Prostate gland (tissue), 2 donors: Measurements from ENCODE around the gene BMP7. TPM values are rescaled to one million over a fixed set of nuclear protein-coding genes. Genes with fewer than 3 reads are reported as not detected.

Source experiments
- DNase-seq: peaks from one replicate; pipeline ENCODE4 v3.0.0-alpha.2; 2019; ENCODE audit warnings: low spot score
- H3K27ac ChIP-seq, 2 donors: fragments of 200-600 bp; sonication (generic); 2 replicates each; pipeline ENCODE4 v1.5.1; 2017 to 2019
- H3K27me3 ChIP-seq: fragments of 200-600 bp; sonication (generic); replicated peaks from 2 replicates; pipeline ENCODE4 v1.5.1; 2019; ENCODE audit not compliant: insufficient read depth
- H3K36me3 ChIP-seq, 2 donors: fragments of 200-600 bp; sonication (generic); 1 replicate in 1 of 2; 2 replicates in 1 of 2; pipeline versions ENCODE4 v1.5.1 to v1.8.1; 2017 to 2019
- H3K4me1 ChIP-seq: fragments of 200-600 bp; sonication (generic); replicated peaks from 2 replicates; pipeline ENCODE4 v1.5.1; 2019
- H3K4me3 ChIP-seq, 2 donors: fragments of 200-600 bp; sonication (generic); 2 replicates each; pipeline ENCODE4 v1.5.1; 2017 to 2019
- H3K9me3 ChIP-seq: fragments of 200-600 bp; sonication (generic); 2 replicates; pipeline ENCODE4 v1.5.1; 2017
- POLR2A ChIP-seq: fragments of 450-650 bp; IDR thresholded peaks from one replicate; pipeline ENCODE4 v1.6.1; 2016; ENCODE audit warnings: antibody characterized with exemption, mild to moderate bottlenecking
- POLR2AphosphoS5 ChIP-seq: sonication (generic); formaldehyde crosslinking; IDR thresholded peaks from one replicate; pipeline ENCODE4 v1.6.1; 2017; ENCODE audit warnings: antibody characterized with exemption
- WGBS: methylation state at CpG from one replicate; pipeline ENCODE4 v1.1.5; 2018; 5-methylcytosine and 5-hydroxymethylcytosine counted together
- intact Hi-C: fragments of 100-400 bp; cut with DNase I; formaldehyde crosslinking; loops from one replicate; pipeline ENCODE4 v1.14.2; 2022
- total RNA-seq, 2 donors: library from RNA; depleted of rRNA; stranded (reverse); fragments of >200 nt; gene quantifications; one replicate each; pipeline ENCODE4 v1.1.0, GENCODE V29; 2016
- TF ChIP-seq, protein P1 (sequence below), 4 experiments: fragments of 200-600 bp in 2 of 4; fragments of 450-650 bp in 2 of 4; sonication (generic) in 2 of 4; IDR thresholded peaks; 1 replicate in 3 of 4; 2 replicates in 1 of 4; pipeline ENCODE4 v1.5.1; 2016 to 2019; ENCODE audit warnings: antibody characterized with exemption in 4 of 4, mild to moderate bottlenecking in 2 of 4, moderate library complexity in 2 of 4

BMP7 gene
- total RNA-seq, 2 donors from 2014 or later: 10.5 to 16.8 TPM

- no peak overlapping the region for H3K27ac ChIP-seq
- 94% methylated on average over 9 of the region's 9 CpGs for WGBS
- H3K36me3 ChIP-seq: no peaks in the 10 kb centered on the region
- no peaks in the 10 kb centered on the region for H3K4me1 ChIP-seq
- no peak for DNase-seq
- no peak overlapping the region for H3K4me3 ChIP-seq
- no peaks in the 10 kb centered on the region for H3K9me3 ChIP-seq
- TF ChIP-seq POLR2A (no peak), POLR2AphosphoS5 (no peak)
- TF ChIP-seq, protein P1, sequence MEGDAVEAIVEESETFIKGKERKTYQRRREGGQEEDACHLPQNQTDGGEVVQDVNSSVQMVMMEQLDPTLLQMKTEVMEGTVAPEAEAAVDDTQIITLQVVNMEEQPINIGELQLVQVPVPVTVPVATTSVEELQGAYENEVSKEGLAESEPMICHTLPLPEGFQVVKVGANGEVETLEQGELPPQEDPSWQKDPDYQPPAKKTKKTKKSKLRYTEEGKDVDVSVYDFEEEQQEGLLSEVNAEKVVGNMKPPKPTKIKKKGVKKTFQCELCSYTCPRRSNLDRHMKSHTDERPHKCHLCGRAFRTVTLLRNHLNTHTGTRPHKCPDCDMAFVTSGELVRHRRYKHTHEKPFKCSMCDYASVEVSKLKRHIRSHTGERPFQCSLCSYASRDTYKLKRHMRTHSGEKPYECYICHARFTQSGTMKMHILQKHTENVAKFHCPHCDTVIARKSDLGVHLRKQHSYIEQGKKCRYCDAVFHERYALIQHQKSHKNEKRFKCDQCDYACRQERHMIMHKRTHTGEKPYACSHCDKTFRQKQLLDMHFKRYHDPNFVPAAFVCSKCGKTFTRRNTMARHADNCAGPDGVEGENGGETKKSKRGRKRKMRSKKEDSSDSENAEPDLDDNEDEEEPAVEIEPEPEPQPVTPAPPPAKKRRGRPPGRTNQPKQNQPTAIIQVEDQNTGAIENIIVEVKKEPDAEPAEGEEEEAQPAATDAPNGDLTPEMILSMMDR (IDR thresholded peaks at IDR 0.05): no peak
- H3K27me3 ChIP-seq: no peaks in the 10 kb centered on the region
- intact Hi-C loops: no loop called here
Measured at GRCh38 chr20:57188056-57188455, 78.4 kb downstream of the BMP7 start.

DNA sequence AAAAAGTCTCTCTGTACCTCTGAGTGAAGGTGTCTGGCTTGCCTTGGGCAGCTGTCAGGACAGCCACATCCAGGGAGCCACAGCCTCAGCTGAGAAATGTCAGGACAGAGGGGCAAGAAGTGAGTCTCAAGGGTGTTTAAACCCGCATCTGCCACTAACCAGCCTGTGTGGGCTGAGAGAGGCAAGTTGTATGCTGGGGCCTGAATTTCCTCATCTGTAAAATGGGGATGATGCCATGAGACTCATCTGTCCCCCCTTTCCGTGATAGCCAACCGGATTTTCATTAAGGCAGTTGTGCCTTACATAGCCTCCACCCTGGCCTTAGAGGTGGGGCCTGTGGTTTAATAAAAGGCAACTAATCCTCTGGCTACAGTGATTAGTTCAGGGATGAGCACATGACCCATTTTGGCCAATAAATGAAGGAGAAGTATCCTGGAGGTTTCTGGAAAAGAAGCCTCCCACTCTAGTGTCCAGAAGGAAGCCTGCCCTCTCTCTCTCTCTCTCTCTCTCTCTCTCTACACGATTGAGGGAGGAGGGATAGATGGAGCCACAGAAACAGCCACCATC, 79.3 kb downstream of the BMP7 start:
- 80% methylated on average over 4 of the region's 4 CpGs for WGBS

GRCh38 chr20:57186192-57186591, 80.2 kb downstream of the BMP7 start:
- TF ChIP-seq POLR2AphosphoS5 (no peak), POLR2A (no peak)
- TF ChIP-seq, protein P1 (IDR thresholded peaks at IDR 0.05): no peak
- Histone ChIP-seq H3K9me3 (no peaks in the 10 kb centered on the region), H3K36me3 (no peaks in the 10 kb centered on the region), H3K4me3 (no peak overlapping the region), H3K4me1 (no peaks in the 10 kb centered on the region), H3K27ac (no peak overlapping the region), H3K27me3 (no peaks in the 10 kb centered on the region)
- intact Hi-C loops: no loop called here
- 85% methylated on average over 8 of the region's 8 CpGs for WGBS
- DNase-seq: no peak

More for the DNA sequence above, 79.3 kb downstream of the BMP7 start:
- no peak for TF ChIP-seq POLR2AphosphoS5
- TF ChIP-seq, protein P1 (IDR thresholded peaks at IDR 0.05): no peak
- TF ChIP-seq POLR2A: no peak
- H3K4me1 ChIP-seq: no peaks in the 10 kb centered on the region
- intact Hi-C loops: no loop called here
- DNase-seq: no peak
- H3K9me3 ChIP-seq: no peaks in the 10 kb centered on the region
- no peak overlapping the region for H3K27ac ChIP-seq
- H3K4me3 ChIP-seq: no peak overlapping the region
- H3K36me3 ChIP-seq: no peaks in the 10 kb centered on the region
- H3K27me3 ChIP-seq: no peaks in the 10 kb centered on the region

DNA sequence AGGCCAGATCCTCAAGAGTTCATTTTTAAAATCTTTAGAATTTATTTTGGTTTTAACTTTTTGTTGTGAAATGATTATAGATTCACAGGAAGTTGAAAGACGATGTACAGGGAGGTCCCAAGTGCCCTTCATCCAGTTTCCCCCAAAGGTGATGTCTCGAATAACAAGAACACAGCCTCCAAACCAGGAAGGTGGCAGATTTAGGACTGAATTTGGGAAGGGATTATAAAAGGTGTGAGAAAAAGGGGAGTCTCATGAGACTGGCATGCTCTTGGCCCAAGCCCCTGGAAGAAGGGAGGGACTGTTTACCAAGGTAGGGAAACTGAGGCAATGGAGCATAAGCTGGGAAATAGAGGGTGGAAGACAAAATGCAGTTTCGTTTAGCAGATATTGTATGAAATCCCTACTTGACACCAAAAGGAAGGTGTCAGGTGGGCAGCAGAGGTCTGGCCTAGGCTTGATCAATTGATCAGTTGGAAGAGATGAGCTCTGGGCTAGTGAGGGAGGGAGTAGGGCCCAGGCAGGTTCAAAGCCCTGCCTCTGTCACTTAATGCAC, 81.2 kb downstream of the BMP7 start:
- H3K27me3 ChIP-seq: no peaks in the 10 kb centered on the region
- intact Hi-C loops: no loop called here
- DNase-seq: no peak
- no peaks in the 10 kb centered on the region for H3K9me3 ChIP-seq
- H3K4me1 ChIP-seq: no peaks in the 10 kb centered on the region
- H3K4me3 ChIP-seq: no peak overlapping the region
- no peak overlapping the region for H3K27ac ChIP-seq
- TF ChIP-seq POLR2A (no peak), POLR2AphosphoS5 (no peak)
- WGBS: 93% methylated on average over 3 of the region's 3 CpGs
- H3K36me3 ChIP-seq: no peaks in the 10 kb centered on the region

- no peak for TF ChIP-seq POLR2A
- TF ChIP-seq, protein P1 (IDR thresholded peaks at IDR 0.05): no peak
- TF ChIP-seq POLR2AphosphoS5: no peak
- 89% methylated on average over 19 of the region's 19 CpGs for WGBS
Measured at GRCh38 chr20:57183457-57184009, 82.9 kb downstream of the BMP7 start.

More at GRCh38 chr20:57183457-57184009, 82.9 kb downstream of the BMP7 start:
- H3K4me1 ChIP-seq: no peaks in the 10 kb centered on the region
- intact Hi-C loops: no loop called here
- H3K36me3 ChIP-seq: no peaks in the 10 kb centered on the region
- no peak for DNase-seq
- H3K9me3 ChIP-seq: no peaks in the 10 kb centered on the region
- H3K27me3 ChIP-seq: no peaks in the 10 kb centered on the region
- no peak overlapping the region for H3K27ac ChIP-seq
- no peak overlapping the region for H3K4me3 ChIP-seq
